ENCODE results near the gene EPS15. TPM values are rescaled to one million over a fixed set of nuclear protein-coding genes. Genes with fewer than 3 reads are reported as not detected.

Gene EPS15
- total and polyA plus RNA-seq, 12 donors, result 31.7 to 180 (median 104) TPM

- TF ChIP-seq POLR2A (IDR thresholded peaks at IDR 0.05), result no peak
- TF ChIP-seq, protein P1, sequence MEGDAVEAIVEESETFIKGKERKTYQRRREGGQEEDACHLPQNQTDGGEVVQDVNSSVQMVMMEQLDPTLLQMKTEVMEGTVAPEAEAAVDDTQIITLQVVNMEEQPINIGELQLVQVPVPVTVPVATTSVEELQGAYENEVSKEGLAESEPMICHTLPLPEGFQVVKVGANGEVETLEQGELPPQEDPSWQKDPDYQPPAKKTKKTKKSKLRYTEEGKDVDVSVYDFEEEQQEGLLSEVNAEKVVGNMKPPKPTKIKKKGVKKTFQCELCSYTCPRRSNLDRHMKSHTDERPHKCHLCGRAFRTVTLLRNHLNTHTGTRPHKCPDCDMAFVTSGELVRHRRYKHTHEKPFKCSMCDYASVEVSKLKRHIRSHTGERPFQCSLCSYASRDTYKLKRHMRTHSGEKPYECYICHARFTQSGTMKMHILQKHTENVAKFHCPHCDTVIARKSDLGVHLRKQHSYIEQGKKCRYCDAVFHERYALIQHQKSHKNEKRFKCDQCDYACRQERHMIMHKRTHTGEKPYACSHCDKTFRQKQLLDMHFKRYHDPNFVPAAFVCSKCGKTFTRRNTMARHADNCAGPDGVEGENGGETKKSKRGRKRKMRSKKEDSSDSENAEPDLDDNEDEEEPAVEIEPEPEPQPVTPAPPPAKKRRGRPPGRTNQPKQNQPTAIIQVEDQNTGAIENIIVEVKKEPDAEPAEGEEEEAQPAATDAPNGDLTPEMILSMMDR (IDR thresholded peaks at IDR 0.05), result no peak
- no peak for DNase-seq
- Histone ChIP-seq H3K36me3 (replicated peaks in 1 of 2) (no peaks in the 10 kb centered on the region), H3K4me1 (replicated peaks in 1 of 2) (peaks cover 27 to 64% of the 10 kb centered on the region in 2 donors), H3K9me3 (replicated peaks in 1 of 3) (no peaks in the 10 kb centered on the region), H3K27ac (peak overlapping the region in 3 of 5 donors; percentile 15 to 24 (median 17)), H3K27me3 (no peaks in the 10 kb centered on the region), H3K4me3 (no peak overlapping the region)
- WGBS, 4 donors, result 86 to 96% (median 91%) methylated on average over 1 of the region's 1 CpG
- intact Hi-C loops (cut with DNase I), result no loop called here
Measured at GRCh38 chr1:51494138-51494830, 24.8 kb downstream of the EPS15 start.

- Histone ChIP-seq H3K4me1 (replicated peaks in 1 of 2) (peaks cover 20 to 74% of the 10 kb centered on the region in 2 donors), H3K27ac (peak overlapping the region in 1 of 5 donors; percentile 43)
- WGBS, 4 donors, result 61 to 70% (median 63%) methylated on average over 4 of the region's 4 CpGs
Measured at GRCh38 chr1:51491166-51491981, 27.7 kb downstream of the EPS15 start.

GRCh38 chr1:51489472-51489871, 29.6 kb downstream of the EPS15 start:
- 72 to 86% (median 79%) methylated on average over 3 of the region's 3 CpGs for WGBS, 4 donors
- no peaks in the 10 kb centered on the region for H3K36me3 ChIP-seq (replicated peaks in 1 of 2)
- H3K27me3 ChIP-seq, result no peaks in the 10 kb centered on the region
- H3K4me3 ChIP-seq, result no peak overlapping the region
- no peaks in the 10 kb centered on the region for H3K9me3 ChIP-seq (replicated peaks in 1 of 3)
- TF ChIP-seq, protein P1 (IDR thresholded peaks at IDR 0.05), result no peak
- TF ChIP-seq POLR2A (IDR thresholded peaks at IDR 0.05), result no peak
- intact Hi-C loops (cut with DNase I), result no loop called here
- no peak overlapping the region for H3K27ac ChIP-seq
- peaks cover 9 to 55% of the 10 kb centered on the region in 2 donors for H3K4me1 ChIP-seq (replicated peaks in 1 of 2)
- no peak for DNase-seq

More at GRCh38 chr1:51491166-51491981, 27.7 kb downstream of the EPS15 start:
- no peak for DNase-seq
- Histone ChIP-seq H3K27me3 (no peaks in the 10 kb centered on the region), H3K4me3 (no peak overlapping the region), H3K36me3 (replicated peaks in 1 of 2) (no peaks in the 10 kb centered on the region), H3K9me3 (replicated peaks in 1 of 3) (no peaks in the 10 kb centered on the region)
- intact Hi-C loops (cut with DNase I), result no loop called here
- TF ChIP-seq, protein P1 (IDR thresholded peaks at IDR 0.05), result no peak
- no peak for TF ChIP-seq POLR2A (IDR thresholded peaks at IDR 0.05)

DNA sequence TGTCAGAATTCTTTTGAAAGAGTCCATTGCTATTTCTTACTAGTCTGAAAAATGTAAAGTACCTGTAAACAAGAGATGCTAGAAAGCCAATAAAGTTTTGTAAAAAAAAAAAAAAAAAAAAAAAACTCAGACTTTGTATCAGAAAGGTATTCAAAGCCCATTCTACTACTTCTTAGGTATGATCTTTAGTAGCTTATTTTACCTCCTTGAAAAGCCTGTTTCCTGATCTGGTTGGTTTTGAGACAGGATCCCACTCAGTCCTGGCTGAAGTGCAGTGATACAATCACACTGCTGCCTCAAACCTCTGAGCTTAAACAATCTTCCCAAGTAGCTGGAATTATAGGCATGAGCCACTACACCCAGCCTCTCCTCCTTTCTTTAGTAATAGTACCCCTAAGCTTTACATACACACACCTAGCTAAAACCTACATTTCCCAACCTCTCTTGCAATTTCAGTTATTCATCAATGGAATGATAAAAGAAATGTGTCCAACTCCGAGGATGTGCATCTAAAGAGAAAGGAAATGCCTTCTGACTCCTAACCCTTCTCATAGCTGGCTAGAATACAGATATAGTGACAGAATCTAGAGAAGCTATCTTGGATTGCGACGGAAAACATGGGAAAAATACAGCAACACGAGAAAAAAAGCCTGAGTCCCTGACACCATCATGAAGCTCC, 30.6 kb downstream of the EPS15 start:
- no peaks in the 10 kb centered on the region for H3K9me3 ChIP-seq (replicated peaks in 1 of 3)
- no peaks in the 10 kb centered on the region for H3K36me3 ChIP-seq (replicated peaks in 1 of 2)
- H3K4me1 ChIP-seq (replicated peaks in 1 of 2), result peaks cover 0 to 46% of the 10 kb centered on the region in 2 donors
- no peak overlapping the region for H3K4me3 ChIP-seq
- intact Hi-C loops (cut with DNase I), result no loop called here
- WGBS, 4 donors, result 46 to 67% (median 53%) methylated on average over 4 of the region's 4 CpGs
- TF ChIP-seq POLR2A (IDR thresholded peaks at IDR 0.05), result no peak
- TF ChIP-seq, protein P1 (IDR thresholded peaks at IDR 0.05), result no peak
- H3K27ac ChIP-seq, result peak overlapping the region in 3 of 5 donors; percentile 2 to 49 (median 39)
- no peaks in the 10 kb centered on the region for H3K27me3 ChIP-seq
- no peak for DNase-seq

Measured in adrenal gland (tissue), 12 donors.